HL-60 (cell line): ENCODE measurements around the gene CARD6.
"Not testable (repeated sequence)": the region's sequence is repeated elsewhere in the genome, so short reads cannot be mapped to it uniquely, and the experiment has no call there.

Experiments used
- DNase-seq, 2 experiments: peaks; one replicate each; pipeline ENCODE4 v3.0.0-alpha.2; 2010 to 2020; ENCODE audit warnings: low read depth in 1 of 2, low spot score in 1 of 2
- H3K27ac ChIP-seq: fragments of 250-450 bp; sonication (Bioruptor Pico); replicated peaks from 2 replicates; pipeline ENCODE4 v1.5.1; 2020; ENCODE audit warnings: mild to moderate bottlenecking, moderate library complexity
- H3K27me3 ChIP-seq: fragments of 250-450 bp; sonication (Bioruptor Pico); 2 replicates; pipeline ENCODE4 v1.5.1; 2021; ENCODE audit warnings: mild to moderate bottlenecking, moderate library complexity; ENCODE audit not compliant: insufficient read depth, poor library complexity, severe bottlenecking
- H3K4me3 ChIP-seq: replicated peaks from 2 replicates; pipeline ENCODE4 v1.5.1; 2011; ENCODE audit warnings: mild to moderate bottlenecking, control low read depth, low read length; ENCODE audit not compliant: insufficient read depth
- GABPA ChIP-seq: IDR thresholded peaks from 2 replicates; pipeline ENCODE4 v1.6.1; 2012; ENCODE audit warnings: low read depth
- POLR2AphosphoS5 ChIP-seq: IDR thresholded peaks from 2 replicates; pipeline ENCODE4 v1.6.1; 2012; ENCODE audit warnings: low read depth
- SPI1 ChIP-seq: IDR thresholded peaks from 2 replicates; pipeline ENCODE4 v1.6.1; 2012; ENCODE audit warnings: low read depth, mild to moderate bottlenecking, borderline replicate concordance
- TF ChIP-seq, protein P1 (sequence below): IDR thresholded peaks from one replicate; pipeline ENCODE4 v1.5.1; 2011; ENCODE audit warnings: low read length, control low read depth, inconsistent platforms; ENCODE audit not compliant: insufficient read depth
- TF ChIP-seq, protein P2 (sequence below): IDR thresholded peaks from 2 replicates; pipeline ENCODE4 v1.6.1; 2012; ENCODE audit warnings: low read depth; ENCODE audit not compliant: insufficient replicate concordance

CARD6 gene

DNA sequence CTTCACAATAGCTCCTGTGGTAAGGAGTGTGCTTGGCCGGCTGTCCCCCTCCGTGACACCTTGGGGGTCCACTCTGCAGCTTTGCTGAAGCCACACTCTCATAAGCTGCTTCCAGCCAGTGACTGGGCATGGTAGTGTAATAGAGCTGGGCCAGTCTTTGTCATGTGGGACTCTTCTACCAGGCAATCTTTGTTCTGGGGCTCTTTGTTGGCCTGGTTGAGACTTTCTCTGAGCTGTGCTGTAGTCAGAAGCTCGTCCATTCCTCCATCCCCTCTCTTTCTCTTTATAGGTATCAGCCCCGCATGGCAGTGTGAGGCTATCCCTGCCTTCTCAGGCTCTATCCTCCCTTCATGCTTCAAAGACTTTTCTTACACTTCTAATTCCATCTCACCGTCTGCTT lies 25.7 kb downstream of the CARD6 start:
- Histone ChIP-seq H3K27ac (no peak overlapping the region), H3K27me3 (no peaks in the 10 kb centered on the region), H3K4me3 (no peak overlapping the region)
- DNase-seq: no peak
- TF ChIP-seq GABPA (no peak), SPI1 (no peak), POLR2AphosphoS5 (no peak)
- TF ChIP-seq, protein P1, sequence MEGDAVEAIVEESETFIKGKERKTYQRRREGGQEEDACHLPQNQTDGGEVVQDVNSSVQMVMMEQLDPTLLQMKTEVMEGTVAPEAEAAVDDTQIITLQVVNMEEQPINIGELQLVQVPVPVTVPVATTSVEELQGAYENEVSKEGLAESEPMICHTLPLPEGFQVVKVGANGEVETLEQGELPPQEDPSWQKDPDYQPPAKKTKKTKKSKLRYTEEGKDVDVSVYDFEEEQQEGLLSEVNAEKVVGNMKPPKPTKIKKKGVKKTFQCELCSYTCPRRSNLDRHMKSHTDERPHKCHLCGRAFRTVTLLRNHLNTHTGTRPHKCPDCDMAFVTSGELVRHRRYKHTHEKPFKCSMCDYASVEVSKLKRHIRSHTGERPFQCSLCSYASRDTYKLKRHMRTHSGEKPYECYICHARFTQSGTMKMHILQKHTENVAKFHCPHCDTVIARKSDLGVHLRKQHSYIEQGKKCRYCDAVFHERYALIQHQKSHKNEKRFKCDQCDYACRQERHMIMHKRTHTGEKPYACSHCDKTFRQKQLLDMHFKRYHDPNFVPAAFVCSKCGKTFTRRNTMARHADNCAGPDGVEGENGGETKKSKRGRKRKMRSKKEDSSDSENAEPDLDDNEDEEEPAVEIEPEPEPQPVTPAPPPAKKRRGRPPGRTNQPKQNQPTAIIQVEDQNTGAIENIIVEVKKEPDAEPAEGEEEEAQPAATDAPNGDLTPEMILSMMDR: no peak
- TF ChIP-seq, protein P2, sequence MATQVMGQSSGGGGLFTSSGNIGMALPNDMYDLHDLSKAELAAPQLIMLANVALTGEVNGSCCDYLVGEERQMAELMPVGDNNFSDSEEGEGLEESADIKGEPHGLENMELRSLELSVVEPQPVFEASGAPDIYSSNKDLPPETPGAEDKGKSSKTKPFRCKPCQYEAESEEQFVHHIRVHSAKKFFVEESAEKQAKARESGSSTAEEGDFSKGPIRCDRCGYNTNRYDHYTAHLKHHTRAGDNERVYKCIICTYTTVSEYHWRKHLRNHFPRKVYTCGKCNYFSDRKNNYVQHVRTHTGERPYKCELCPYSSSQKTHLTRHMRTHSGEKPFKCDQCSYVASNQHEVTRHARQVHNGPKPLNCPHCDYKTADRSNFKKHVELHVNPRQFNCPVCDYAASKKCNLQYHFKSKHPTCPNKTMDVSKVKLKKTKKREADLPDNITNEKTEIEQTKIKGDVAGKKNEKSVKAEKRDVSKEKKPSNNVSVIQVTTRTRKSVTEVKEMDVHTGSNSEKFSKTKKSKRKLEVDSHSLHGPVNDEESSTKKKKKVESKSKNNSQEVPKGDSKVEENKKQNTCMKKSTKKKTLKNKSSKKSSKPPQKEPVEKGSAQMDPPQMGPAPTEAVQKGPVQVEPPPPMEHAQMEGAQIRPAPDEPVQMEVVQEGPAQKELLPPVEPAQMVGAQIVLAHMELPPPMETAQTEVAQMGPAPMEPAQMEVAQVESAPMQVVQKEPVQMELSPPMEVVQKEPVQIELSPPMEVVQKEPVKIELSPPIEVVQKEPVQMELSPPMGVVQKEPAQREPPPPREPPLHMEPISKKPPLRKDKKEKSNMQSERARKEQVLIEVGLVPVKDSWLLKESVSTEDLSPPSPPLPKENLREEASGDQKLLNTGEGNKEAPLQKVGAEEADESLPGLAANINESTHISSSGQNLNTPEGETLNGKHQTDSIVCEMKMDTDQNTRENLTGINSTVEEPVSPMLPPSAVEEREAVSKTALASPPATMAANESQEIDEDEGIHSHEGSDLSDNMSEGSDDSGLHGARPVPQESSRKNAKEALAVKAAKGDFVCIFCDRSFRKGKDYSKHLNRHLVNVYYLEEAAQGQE: no peak

DNA sequence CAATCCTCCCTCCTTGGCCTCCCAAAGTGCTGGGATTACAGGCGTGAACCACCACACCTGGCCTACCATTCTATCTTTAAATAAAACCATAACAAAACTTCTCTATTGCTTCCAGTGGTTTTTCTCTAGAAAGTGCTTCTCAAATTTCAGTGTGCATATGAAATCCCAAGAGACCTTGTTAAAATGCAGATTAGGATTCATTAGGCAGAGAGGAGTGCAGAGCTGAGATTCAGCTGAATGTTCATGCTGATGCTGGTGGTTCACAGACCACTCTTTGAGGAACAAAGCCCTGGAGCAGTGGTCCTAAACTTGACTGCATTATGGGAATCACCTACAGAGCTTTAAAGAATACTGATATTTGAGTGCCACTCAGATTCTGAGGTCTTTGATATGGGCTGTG lies 28.2 kb downstream of the CARD6 start:
- TF ChIP-seq GABPA: no peak
- DNase-seq: no peak
- no peaks in the 10 kb centered on the region for H3K27me3 ChIP-seq
- H3K4me3 ChIP-seq: no peak overlapping the region
- H3K27ac ChIP-seq: no peak overlapping the region

DNA sequence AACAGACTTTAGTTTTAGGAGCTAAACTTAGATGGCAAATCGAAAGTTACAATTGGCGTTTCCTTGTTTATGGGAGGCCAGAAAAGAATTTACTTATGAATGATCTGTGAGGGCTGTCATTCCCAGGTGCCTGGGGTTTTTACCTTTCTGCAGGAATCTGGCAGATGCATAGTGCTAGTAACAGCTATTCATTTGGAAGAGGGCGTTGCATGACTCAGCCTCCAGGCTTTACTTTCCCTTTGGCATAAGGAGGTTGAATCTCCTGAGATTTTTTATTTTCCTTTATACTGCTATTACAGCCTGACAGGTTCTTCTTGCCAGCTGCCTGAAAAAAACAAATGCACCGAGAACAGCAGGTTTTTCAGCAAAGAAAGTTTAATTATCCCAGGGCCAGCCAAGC lies 30.0 kb downstream of the CARD6 start:
- DNase-seq: no peak
- Histone ChIP-seq H3K4me3 (no peak overlapping the region), H3K27me3 (no peaks in the 10 kb centered on the region), H3K27ac (no peak overlapping the region)
- TF ChIP-seq SPI1 (no peak), GABPA (no peak)

DNA sequence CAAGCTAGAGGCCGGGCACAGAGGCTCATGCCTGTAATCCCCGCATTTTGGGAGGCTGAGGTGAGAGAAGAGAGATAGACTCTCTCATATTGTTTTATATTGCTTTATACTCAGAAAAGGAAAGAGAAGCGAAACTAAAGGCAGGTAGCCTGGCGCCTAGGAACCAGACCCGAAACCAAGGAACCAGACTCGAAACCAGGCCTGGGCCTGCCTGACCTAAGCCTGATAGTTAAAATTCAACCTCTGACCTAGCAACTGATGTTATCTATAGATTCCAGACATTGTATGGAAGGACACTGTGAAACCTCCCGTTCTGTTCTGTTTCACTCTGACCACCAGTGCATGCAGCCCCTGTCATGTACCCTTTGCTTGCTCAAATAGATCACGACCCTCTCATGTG lies 31.1 kb downstream of the CARD6 start:
- H3K4me3 ChIP-seq, H3K27ac ChIP-seq, H3K27me3 ChIP-seq, DNase-seq: not testable (repeated sequence)

DNA sequence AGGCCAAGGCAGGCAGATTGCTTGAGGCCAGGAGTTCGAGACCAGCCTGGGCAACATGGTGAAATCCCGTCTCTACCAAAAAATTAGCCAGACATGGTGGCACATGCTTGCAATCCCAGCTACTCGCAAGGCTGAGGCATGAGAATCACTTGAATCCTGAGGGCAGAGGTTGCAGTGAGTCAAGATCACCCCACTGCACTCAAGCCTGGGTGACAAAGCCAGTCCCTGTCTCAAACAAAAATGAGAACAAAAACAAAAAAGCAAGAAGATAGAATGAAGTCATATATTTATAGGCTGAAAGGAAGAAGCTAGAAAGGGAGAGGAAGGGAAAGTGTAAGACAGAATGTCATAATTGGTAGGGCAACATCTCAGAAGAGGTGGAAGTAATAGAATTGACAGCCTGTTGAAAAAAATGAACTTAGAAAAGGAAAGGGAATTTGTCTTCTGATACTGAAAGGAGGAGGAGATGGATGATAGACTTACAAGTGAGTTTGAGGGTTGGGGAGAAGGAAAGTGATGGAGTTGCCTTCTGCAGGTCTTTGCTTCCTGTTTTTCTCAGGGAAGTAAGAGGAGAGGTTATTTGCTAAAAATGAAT lies 32.2 kb downstream of the CARD6 start:
- Histone ChIP-seq H3K27me3 (no peaks in the 10 kb centered on the region), H3K4me3 (no peak overlapping the region), H3K27ac (no peak overlapping the region)
- TF ChIP-seq GABPA (no peak), POLR2AphosphoS5 (no peak), SPI1 (no peak)
- TF ChIP-seq, protein P2: no peak
- TF ChIP-seq, protein P1: no peak
- no peak for DNase-seq
